ENCODE data around the gene AMIGO3. TPM values are rescaled to one million over a fixed set of nuclear protein-coding genes. Genes with fewer than 3 reads are reported as not detected.

Gene AMIGO3
- polyA plus RNA-seq, 1 of the 3 experiments (the other 2 are of a cell fraction) = 1.1 TPM

- Histone ChIP-seq H3K79me2 (ENCODE audit: insufficient read depth) (peaks cover 15% of the 10 kb centered on the region), H3K9me2 (no peaks in the 10 kb centered on the region), H2AFZ (ENCODE audit: low read depth) (no peak overlapping the region), H3K4me3 (ENCODE audit: low read depth in 2 of 2, low read length in 1 of 2) (peak overlapping the region; percentile 47 to 61), H4K20me1 (ENCODE audit: insufficient read depth) (no peaks in the 10 kb centered on the region), H3K9ac (no peak overlapping the region), H3F3A (replicated peaks; ENCODE audit: insufficient read depth) (peaks cover 6% of the 10 kb centered on the region), H3K27ac (ENCODE audit: low read depth in 2 of 2, low read length in 1 of 2) (peak overlapping the region in 1 of 2 experiments; percentile 64; a peak in 2 of 4 replicates), H3K4me2 (peak overlapping the region; percentile 74), H3K4me1 (ENCODE audit: control insufficient read depth in 1 of 2, insufficient read depth in 2 of 2, low read depth in 1 of 2, low read length in 1 of 2) (peaks cover 8 to 24% of the 10 kb centered on the region in 2 experiments; a peak in 2 of 4 replicates), H3K27me3 (ENCODE audit: insufficient read depth) (no peaks in the 10 kb centered on the region), H3K9me3 (no peaks in the 10 kb centered on the region), H3K36me3 (replicated peaks in 1 of 2; ENCODE audit: control insufficient read depth in 1 of 2, insufficient read depth in 2 of 2, low read length in 1 of 2) (peaks cover 0 to 38% of the 10 kb centered on the region in 2 experiments)
- TF ChIP-seq NRF1 (IDR thresholded peaks at IDR 0.05; ENCODE audit: low read depth, low read length) (no peak), FOXJ3 (CRISPR knock-in tag; IDR thresholded peaks at IDR 0.05) (no peak), USF1 (IDR thresholded peaks at IDR 0.05; ENCODE audit: borderline replicate concordance, low read depth) (no peak), NFIC (IDR thresholded peaks at IDR 0.05; ENCODE audit: borderline replicate concordance) (no peak), USF2 (IDR thresholded peaks at IDR 0.05; ENCODE audit: borderline replicate concordance, low read depth, low read length) (no peak), YY1 (IDR thresholded peaks at IDR 0.05; ENCODE audit: low read depth) (no peak), TAF1 (IDR thresholded peaks at IDR 0.05; ENCODE audit: borderline replicate concordance, low read depth, low read length) (no peak), REST (IDR thresholded peaks at IDR 0.05; ENCODE audit: low read depth, low read length) (no peak), SMC3 (IDR thresholded peaks at IDR 0.05; ENCODE audit: low read depth, low read length) (no peak), ZBTB33 (IDR thresholded peaks at IDR 0.05; ENCODE audit: borderline replicate concordance, low read depth) (no peak), GATA2 (CRISPR knock-in tag; IDR thresholded peaks at IDR 0.05) (no peak), RXRA (IDR thresholded peaks at IDR 0.05; ENCODE audit: borderline replicate concordance, low read depth) (no peak)
- ChIA-PET POLR2A (interaction anchor here (0.6 to 1.9 kb wide), 5 partner anchors 11 to 401 kb away, joined by 3 to 8 read pairs (median 4); no protein-coding TSS in a partner anchor), CTCF (interaction anchor here (1.1 to 7.9 kb wide), 14 partner anchors 10 to 188 kb away, joined by 3 to 76 read pairs (median 4); partner anchors contain the start of genes INKA1 and IP6K1)
- 52% methylated on average over 20 of the region's 33 CpGs for WGBS (ENCODE audit: low lambda C conversion rate)
- DNase-seq = no peak
These were observed 648 bp downstream of the AMIGO3 start for GRCh38 chr3:49718858-49719213.
